ENCODE data around the gene OR2A2.

OR2A2 gene

DNA sequence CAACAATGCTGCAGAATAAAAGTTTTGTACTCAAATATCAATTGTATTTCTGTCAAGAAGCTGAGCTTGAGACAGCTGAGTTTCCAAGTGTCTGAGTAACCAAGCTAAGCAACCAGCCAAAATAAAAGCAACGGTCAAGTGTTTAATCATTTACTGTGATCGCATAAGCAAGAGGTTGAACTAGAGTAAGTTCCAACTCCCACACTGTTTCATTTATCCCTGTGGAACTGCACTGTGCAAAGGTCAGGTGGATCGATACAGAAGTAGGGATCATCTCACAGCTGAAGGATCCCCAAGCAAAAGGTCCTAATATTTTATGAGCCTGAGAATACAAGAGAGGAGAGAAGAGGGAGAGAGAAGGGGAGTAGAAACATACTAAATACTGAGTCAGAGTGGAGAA is 35.0 kb downstream of the OR2A2 start:
- no peak for DNase-seq

DNA sequence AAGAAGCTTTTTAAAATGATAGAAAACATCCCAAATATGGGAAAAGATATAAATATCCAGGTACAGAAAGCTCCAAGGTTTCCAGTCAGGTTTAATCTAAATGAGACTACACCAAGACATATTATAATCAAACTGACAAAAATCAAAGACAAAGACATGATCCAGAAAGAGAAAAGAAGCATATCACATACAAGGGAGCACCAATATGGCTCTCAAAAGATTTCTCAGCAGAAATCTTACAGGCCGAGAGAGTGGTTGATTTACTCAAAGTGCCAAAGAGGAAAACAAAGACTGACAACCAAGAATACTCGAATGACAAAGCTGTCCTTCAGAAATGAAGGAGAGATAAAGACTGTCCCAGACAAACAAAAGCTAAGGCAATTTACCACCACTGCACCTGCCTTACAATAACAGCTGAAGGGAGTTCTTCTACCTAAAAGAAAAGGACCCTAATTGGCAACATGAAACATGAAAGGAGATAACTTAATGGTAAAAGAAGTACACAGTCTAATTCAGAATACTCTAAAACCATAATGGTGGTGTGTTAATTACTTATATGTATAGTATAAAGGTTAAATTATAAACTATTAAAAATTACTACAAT is 38.9 kb downstream of the OR2A2 start:
- no peak for DNase-seq

GRCh38 chr7:144158861-144159260 is 49.5 kb downstream of the OR2A2 start:
- no peak for DNase-seq

Data from CD4-positive, alpha-beta T cell treated with Interleukin-10 for 1 hour (primary cell).